HPDE6-E6E7 (cell line): ENCODE data around the gene LPP.

Experiments
- DNase-seq: peaks from one replicate; pipeline ENCODE4 v3.0.0; 2011; ENCODE audit warnings: missing footprints; ENCODE audit errors: extremely low spot score

The LPP gene

GRCh38 chr3:188745031-188745430, 591.1 kb downstream of the LPP start:
- no peak for DNase-seq

- DNase-seq: no peak
Observed at GRCh38 chr3:188746291-188746783, 592.4 kb downstream of the LPP start.

- DNase-seq: no peak
Observed at GRCh38 chr3:188747489-188747888, 593.5 kb downstream of the LPP start.

GRCh38 chr3:188749010-188749617, 595.2 kb downstream of the LPP start:
- DNase-seq: no peak

GRCh38 chr3:188749830-188750229, 595.9 kb downstream of the LPP start:
- no peak for DNase-seq

GRCh38 chr3:188750617-188751016, 596.7 kb downstream of the LPP start:
- no peak for DNase-seq

- DNase-seq: no peak
Observed at GRCh38 chr3:188752850-188753249, 598.9 kb downstream of the LPP start.

GRCh38 chr3:188754267-188754666, 600.3 kb downstream of the LPP start:
- DNase-seq: no peak

- DNase-seq: no peak
Observed at GRCh38 chr3:188756241-188756640, 602.3 kb downstream of the LPP start.

GRCh38 chr3:188759336-188760005, 605.5 kb downstream of the LPP start:
- no peak for DNase-seq

- DNase-seq: peak; percentile 64
Observed at GRCh38 chr3:188760408-188760807, 606.5 kb downstream of the LPP start.

- no peak for DNase-seq
Observed at GRCh38 chr3:188761439-188761838, 607.5 kb downstream of the LPP start.

- no peak for DNase-seq
Observed at GRCh38 chr3:188761964-188762363, 608.0 kb downstream of the LPP start.

GRCh38 chr3:188764609-188765008, 610.7 kb downstream of the LPP start:
- DNase-seq: no peak

- DNase-seq: no peak
Observed at GRCh38 chr3:188769831-188770230, 615.9 kb downstream of the LPP start.

GRCh38 chr3:188772886-188773285, 618.9 kb downstream of the LPP start:
- no peak for DNase-seq

- no peak for DNase-seq
Observed at GRCh38 chr3:188775412-188775811, 621.5 kb downstream of the LPP start.

- DNase-seq: no peak
Observed at GRCh38 chr3:188776447-188776846, 622.5 kb downstream of the LPP start.

- no peak for DNase-seq
Observed at GRCh38 chr3:188778091-188778852, 624.3 kb downstream of the LPP start.

- no peak for DNase-seq
Observed at GRCh38 chr3:188779281-188779980, 625.5 kb downstream of the LPP start.

GRCh38 chr3:188780193-188781147, 626.5 kb downstream of the LPP start:
- no peak for DNase-seq
